HG02759 (cell line): Measurements from ENCODE around the gene ANKS1B.
A peak's percentile ranks its signal among the peaks of the same experiment; 100 is the strongest.
"Not testable (repeated sequence)": the region's sequence is repeated elsewhere in the genome, so short reads cannot be mapped to it uniquely, and the experiment has no call there.

Experiments
- ATAC-seq: cut with Tn5 transposase; IDR thresholded peaks from one replicate; pipeline ENCODE4 v1.9.1; 2021; ENCODE audit warnings: mild to moderate bottlenecking, moderate library complexity; ENCODE audit not compliant: unreplicated experiment

Gene ANKS1B

GRCh38 chr12:98983647-98984046 lies 1001.1 kb downstream of the ANKS1B start:
- ATAC-seq: no peak

GRCh38 chr12:98980508-98980907 lies 1004.2 kb downstream of the ANKS1B start:
- no peak for ATAC-seq

DNA sequence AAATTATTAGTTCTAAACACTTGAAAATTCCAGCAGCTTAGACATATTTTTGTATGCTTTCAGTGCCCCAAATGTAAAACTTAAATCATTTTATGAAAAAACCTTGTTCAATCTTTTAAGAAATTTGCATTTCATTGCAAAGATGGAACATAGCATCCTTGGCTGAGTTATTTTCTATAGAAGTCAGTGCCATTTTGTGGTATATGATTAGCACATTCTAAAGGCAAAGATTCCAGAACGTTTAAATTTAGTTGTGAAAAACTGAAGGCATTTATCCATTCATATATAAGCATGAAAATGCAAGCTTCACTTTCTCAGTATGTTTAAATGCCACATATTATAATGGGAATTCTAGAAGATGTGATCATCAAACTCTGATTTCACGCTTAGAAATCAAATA lies 1007.5 kb downstream of the ANKS1B start:
- no peak for ATAC-seq

DNA sequence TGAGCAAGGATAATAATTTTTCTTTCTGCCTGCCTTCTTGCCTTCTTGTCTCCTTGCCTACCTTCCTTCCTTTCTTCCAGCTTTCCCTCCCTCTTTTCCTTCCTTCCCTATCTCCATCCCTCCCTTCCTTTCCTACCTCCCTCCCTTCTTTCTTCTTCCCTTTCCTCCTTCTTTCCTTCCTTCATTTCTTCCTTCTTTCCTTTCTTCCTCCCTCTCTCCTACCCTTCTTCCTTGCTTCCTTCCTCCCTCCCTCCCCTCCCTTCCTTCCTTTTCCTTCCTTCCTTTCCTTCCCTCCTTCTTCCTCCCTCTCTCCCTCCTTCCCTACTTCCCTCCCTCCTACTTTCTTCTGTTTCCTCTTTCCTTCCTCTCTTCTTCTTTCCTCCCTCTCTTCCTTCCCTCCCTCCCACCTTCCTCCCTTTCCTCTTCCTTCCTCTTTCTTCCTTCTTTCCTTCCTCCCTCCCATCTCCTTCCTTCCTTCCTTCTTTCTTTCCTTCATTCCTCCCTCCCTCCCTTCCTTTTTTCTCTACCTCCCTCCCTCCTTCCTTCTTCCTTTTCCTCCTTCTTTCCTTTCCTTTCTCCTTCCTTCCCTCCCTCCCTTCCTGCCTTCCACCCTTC lies 1009.9 kb downstream of the ANKS1B start:
- ATAC-seq: no peak

DNA sequence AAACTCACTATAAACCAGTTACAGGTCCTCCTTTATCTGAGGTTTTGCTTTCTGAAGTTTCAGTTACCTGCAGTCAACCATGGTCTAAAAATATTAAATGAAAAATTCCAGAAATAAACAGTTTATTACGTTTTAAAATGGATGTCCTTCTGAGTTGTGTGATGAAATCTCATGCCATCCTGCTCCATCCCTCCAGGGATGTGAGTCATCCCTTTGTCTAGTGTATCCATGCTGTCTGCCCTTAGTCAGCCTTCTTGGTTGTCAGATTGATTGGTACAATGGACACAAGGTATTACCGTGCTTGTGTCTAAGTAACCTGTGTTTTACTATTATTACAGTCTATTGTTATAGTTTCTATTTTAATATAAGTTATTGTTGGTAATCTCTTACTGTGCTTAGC lies 1011.3 kb downstream of the ANKS1B start:
- ATAC-seq: no peak

DNA sequence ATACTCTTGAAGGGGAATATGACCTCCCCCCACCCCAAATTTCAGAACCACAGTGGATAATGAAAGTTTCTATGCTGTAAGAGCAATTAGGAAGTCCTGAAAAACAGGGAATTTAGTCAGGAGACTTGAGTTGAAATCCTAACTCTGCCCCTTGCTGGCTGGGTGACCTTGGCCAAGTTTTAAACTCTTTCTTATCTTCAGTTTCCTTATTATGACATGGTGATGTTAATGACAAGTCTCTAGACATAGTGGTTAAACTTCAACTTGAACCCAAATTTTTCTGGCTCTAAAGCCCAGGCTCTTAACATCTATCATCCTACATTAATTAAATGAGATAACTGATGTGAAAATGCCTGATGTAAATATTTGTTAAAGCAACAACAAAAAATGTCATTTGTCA lies 1013.8 kb downstream of the ANKS1B start:
- no peak for ATAC-seq

GRCh38 chr12:98970210-98970609 lies 1014.5 kb downstream of the ANKS1B start:
- ATAC-seq: no peak

- no peak for ATAC-seq
Measured at GRCh38 chr12:98968896-98969295, 1015.8 kb downstream of the ANKS1B start.

GRCh38 chr12:98957135-98957534 lies 1027.6 kb downstream of the ANKS1B start:
- ATAC-seq: not testable (repeated sequence)

DNA sequence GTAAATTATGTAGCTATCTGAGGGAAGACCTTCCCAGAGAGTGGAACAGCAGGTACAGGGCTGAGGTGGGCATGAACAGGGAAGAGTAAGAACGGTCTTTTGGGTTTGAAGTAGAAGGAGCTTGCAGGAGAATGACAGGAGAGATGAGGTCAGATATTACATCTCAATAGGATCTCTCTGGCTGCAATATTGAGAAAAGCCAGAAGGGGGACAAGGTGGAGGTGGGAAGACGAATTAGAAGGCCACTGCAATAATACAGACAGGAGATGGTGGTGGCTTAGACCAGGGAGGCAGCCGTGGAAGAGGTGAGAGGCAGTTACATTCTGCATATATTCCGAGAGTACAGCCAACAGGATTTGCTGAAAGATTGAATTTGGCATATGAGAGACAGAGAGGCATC lies 1029.5 kb downstream of the ANKS1B start:
- ATAC-seq: peak; percentile 86

GRCh38 chr12:98954506-98954905 lies 1030.2 kb downstream of the ANKS1B start:
- no peak for ATAC-seq

GRCh38 chr12:98951406-98951805 lies 1033.3 kb downstream of the ANKS1B start:
- no peak for ATAC-seq

GRCh38 chr12:98948343-98948949 lies 1036.3 kb downstream of the ANKS1B start:
- no peak for ATAC-seq

DNA sequence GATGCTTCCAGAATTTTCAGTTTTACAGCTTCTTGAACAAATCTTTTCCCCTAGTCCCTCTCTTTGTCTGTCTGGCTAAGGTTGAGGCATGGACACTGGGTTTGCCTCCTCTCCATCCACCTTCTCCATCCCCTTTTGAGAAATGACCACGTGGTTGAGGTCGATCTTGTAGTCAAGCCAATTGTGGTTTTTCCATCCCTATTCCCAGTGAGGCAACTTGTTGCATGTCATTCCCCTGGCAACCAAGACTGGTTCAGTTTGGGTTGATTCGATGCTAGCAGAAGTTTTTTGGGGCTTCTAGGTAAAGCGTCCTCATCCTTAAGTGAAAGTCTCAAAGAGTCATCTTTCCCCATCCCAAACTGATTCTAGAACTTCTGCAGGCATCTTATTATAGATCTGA lies 1038.9 kb downstream of the ANKS1B start:
- no peak for ATAC-seq

DNA sequence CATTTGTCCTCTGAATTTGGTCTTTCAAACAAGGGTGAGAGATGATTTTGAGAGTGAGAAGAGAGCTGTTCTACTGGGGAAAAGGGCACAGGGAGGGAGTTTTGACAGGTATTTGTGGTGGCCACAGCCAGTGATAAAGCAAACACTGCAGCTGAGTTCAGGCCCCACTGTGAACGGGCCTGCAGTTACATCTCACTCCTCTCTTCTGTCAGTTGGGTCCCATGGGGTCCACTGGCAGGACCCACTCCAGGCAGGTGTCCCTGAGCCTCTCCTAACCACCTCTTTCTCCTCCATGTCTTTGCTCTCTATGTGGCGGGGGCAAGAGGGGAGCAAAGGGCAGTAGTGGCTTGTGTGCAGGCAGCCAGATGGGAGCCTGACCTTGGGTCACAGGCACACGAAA lies 1044.8 kb downstream of the ANKS1B start:
- ATAC-seq: no peak

- ATAC-seq: no peak
Measured at GRCh38 chr12:98939350-98939749, 1045.4 kb downstream of the ANKS1B start.

GRCh38 chr12:98935847-98936246 lies 1048.9 kb downstream of the ANKS1B start:
- no peak for ATAC-seq

GRCh38 chr12:98922871-98923270 lies 1061.9 kb downstream of the ANKS1B start:
- ATAC-seq: no peak

- no peak for ATAC-seq
Measured at GRCh38 chr12:98918176-98918863, 1066.4 kb downstream of the ANKS1B start.

DNA sequence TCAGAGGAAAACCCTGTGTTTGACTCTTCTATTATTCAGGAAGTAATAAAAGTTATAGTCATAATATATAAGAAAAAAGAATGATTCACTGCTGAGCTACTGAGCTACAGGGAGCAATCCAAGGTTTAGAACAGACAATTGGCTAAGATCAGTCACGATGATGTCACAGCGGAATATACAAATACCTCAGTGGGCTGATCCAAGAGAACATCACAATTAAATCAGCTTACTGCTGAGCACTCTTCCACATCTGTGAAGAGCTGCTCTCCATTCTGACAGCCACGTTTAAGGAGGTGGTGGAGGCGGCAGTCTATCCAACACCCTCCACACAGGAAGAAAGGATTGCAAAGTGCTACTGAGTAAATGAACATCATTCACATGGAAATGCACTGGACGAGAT lies 1068.6 kb downstream of the ANKS1B start:
- no peak for ATAC-seq

DNA sequence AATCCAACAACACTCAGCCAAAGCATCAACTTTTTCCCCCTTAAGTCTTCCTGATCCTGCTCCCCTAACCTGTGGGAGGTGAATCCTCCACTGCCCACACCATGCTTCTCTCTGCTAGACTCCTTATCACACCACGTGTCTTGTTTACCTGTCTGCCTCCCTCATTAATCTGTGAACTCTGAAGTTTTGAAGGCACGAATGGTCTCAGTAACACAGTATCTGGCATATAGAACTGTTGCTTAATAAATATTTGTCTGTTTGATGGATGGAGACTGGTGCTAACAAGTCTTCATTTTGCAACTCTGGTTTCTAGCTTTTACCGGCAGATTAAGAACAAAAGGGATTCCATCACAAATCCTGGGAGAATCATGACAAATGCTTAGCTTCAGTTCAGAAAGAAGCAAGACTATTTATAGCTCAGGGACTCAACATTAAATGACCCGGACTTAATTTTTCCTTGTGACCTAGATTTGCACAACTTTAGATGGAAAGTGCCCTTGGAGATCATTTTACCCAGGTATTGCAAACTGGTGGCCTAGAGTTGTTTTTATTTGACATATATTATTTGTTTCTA lies 1072.2 kb downstream of the ANKS1B start:
- ATAC-seq: no peak

DNA sequence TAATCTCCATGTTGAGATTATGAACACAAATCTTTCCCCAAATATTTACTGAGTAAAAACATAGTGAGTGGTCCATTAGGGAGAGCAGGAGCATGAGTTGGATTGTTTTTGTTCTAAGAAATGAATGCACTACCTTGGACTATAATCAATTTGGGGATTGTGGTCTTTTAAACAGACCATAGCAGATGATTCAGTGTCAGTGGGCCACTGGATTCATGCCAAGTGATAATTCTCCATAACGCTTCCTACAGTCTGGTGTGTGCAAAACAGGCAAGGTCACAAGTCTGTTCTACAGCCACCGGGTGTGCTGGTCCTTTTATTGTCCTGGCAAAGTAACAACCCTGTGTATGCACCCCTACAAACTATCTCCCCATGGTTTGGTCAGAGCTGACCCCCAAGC lies 1073.3 kb downstream of the ANKS1B start:
- no peak for ATAC-seq
